ENCODE results near the gene ARHGEF7. TPM values are rescaled to one million over a fixed set of nuclear protein-coding genes. Genes with fewer than 3 reads are reported as not detected.

The ARHGEF7 gene
- total RNA-seq, 1 experiment from 2014 or later: 47.3 TPM

- Mint-ChIP-seq H3K4me3 (no peak within 1 kb of the TSS), H3K27ac (no peak within 1 kb of the TSS), H3K4me1 (no peaks in the 10 kb centered on the region), H3K27me3 (ENCODE audit: low read depth) (no peaks in the 10 kb centered on the region), H3K36me3 (no peaks in the 10 kb centered on the region), H3K9me3 (no peaks in the 10 kb centered on the region)
- DNase-seq (ENCODE audit: low spot score): no peak
- TF ChIP-seq TEAD1 (CRISPR knock-in tag; IDR thresholded peaks at IDR 0.05) (no peak), E2F4 (CRISPR knock-in tag; IDR thresholded peaks at IDR 0.05; ENCODE audit: borderline replicate concordance, low read depth) (no peak), TCF7 (CRISPR knock-in tag; IDR thresholded peaks at IDR 0.05; ENCODE audit: low read depth) (no peak), FOXP1 (CRISPR knock-in tag; IDR thresholded peaks at IDR 0.05; ENCODE audit: borderline replicate concordance) (0 out of 2 replicates have a peak, but pooled peaks have one; percentile 34), ZNF423 (CRISPR knock-in tag; IDR thresholded peaks at IDR 0.05) (no peak), ZNF121 (CRISPR knock-in tag; IDR thresholded peaks at IDR 0.05) (no peak)
- ATAC-seq: peak; percentile 30; the same call in 1 of the 2 replicates
- POLR2A ChIA-PET: no interaction called here
- CTCF ChIA-PET: no interaction called here
Measured at GRCh38 chr13:111319998-111320911, 205.1 kb downstream of the ARHGEF7 start, which contains the start of gene TEX29. TEX29 (plus strand) TSS chr13:111320642; CDS start chr13:111320891, 249 bp downstream.

GRCh38 chr13:111322001-111322915 lies 207.1 kb downstream of the ARHGEF7 start:
- Mint-ChIP-seq H3K36me3 (no peaks in the 10 kb centered on the region), H3K4me1 (no peaks in the 10 kb centered on the region), H3K27ac (no peak overlapping the region), H3K4me3 (no peak overlapping the region), H3K9me3 (no peaks in the 10 kb centered on the region), H3K27me3 (ENCODE audit: low read depth) (no peaks in the 10 kb centered on the region)
- TF ChIP-seq NFATC4 (CRISPR knock-in tag; IDR thresholded peaks at IDR 0.05) (no peak), CBFB (CRISPR knock-in tag; IDR thresholded peaks at IDR 0.05; ENCODE audit: low read depth) (no peak), ZNF532 (CRISPR knock-in tag; IDR thresholded peaks at IDR 0.05; ENCODE audit: borderline replicate concordance) (no peak), AFF4 (CRISPR knock-in tag; IDR thresholded peaks at IDR 0.05; ENCODE audit: borderline replicate concordance) (no peak)
- DNase-seq (ENCODE audit: low spot score) (no peak), ATAC-seq (no peak)
- CTCF ChIA-PET: no interaction called here
- POLR2A ChIA-PET: no interaction called here
